ENCODE data around the gene PDXDC1. TPM values are rescaled to one million over a fixed set of nuclear protein-coding genes. Genes with fewer than 3 reads are reported as not detected.
"Not testable (repeated sequence)": the region's sequence is repeated elsewhere in the genome, so short reads cannot be mapped to it uniquely, and the experiment has no call there.

Gene PDXDC1
- total RNA-seq, 2 experiments from 2014 or later = 64.0 to 75.0 TPM

DNA sequence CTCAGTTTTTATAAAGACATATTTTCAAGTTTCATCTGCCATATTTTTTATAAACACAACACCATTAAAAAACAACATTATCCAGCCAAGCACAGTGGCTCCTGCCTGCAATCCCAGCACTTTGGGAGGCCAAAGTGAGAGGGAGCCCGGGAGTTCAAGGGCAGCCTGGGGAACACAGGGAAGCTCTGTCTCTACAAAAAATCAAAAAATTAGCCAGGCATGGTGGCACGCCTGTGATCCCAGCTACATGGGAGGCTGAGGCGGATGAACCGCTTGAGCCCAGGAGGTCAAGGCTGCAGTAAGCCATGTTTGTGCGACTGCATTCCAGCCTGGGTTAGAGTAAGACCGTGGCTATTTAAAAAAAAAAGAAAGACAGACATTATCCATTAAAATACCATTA is 98.3 kb downstream of the PDXDC1 start:
- H3K36me3 Mint-ChIP-seq (ENCODE audit: low read depth) = peaks cover 80% of the 10 kb centered on the region

DNA sequence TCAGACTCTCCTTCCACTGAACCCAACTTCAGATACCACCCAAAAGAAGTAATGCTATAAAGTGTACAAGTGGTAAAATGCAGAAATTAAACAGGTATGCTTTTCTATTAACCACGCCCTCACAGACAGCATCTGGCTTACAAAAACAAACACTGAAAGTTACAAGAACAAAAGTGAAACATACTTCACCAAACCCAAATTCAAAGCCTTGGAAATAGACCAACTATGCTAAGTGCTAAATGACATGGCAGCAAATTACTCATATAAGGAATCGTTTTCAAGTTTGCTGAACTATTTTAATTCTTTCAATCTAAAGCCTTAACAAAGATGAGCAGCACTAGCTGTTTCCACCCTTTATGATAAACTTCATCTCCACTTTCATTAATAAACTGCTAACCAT is 101.3 kb downstream of the PDXDC1 start:
- H3K27ac ChIP-seq (ENCODE audit: low read depth in 1 of 2, low read length in 2 of 2); POLR2A ChIA-PET; H3K27me3 Mint-ChIP-seq; ATAC-seq (ENCODE audit: poor library complexity); H3K9me3 ChIP-seq (ENCODE audit: control insufficient read depth in 1 of 2, insufficient read depth in 1 of 2, low read length in 2 of 2); CTCF ChIA-PET; H3K4me3 ChIP-seq (ENCODE audit: low read length); H3K9me3 Mint-ChIP-seq; H3K27me3 ChIP-seq (ENCODE audit: control insufficient read depth in 1 of 2, insufficient read depth in 2 of 2, low read length in 2 of 2); intact Hi-C loops (cut with DNase I, micrococcal nuclease); DNase-seq; H3K4me1 Mint-ChIP-seq (ENCODE audit: low read depth); H3K4me1 ChIP-seq (ENCODE audit: insufficient read depth, low read length); H3K27ac Mint-ChIP-seq; H3K4me3 Mint-ChIP-seq: not testable (repeated sequence)
- H3K36me3 ChIP-seq (ENCODE audit: insufficient read depth, low read length) = peaks cover 39% of the 10 kb centered on the region
- peaks cover 79% of the 10 kb centered on the region for H3K36me3 Mint-ChIP-seq (ENCODE audit: low read depth)

More for the DNA sequence above, 98.3 kb downstream of the PDXDC1 start:
- Histone ChIP-seq H3K27me3 (ENCODE audit: control insufficient read depth in 1 of 2, insufficient read depth in 2 of 2, low read length in 2 of 2) (no peaks in the 10 kb centered on the region), H3K27ac (ENCODE audit: low read depth in 1 of 2, low read length in 2 of 2) (no peak overlapping the region), H3K9me3 (ENCODE audit: control insufficient read depth in 1 of 2, insufficient read depth in 1 of 2, low read length in 2 of 2) (no peaks in the 10 kb centered on the region), H3K4me3 (ENCODE audit: low read length) (no peak overlapping the region), H3K4me1 (ENCODE audit: insufficient read depth, low read length) (no peaks in the 10 kb centered on the region), H3K36me3 (ENCODE audit: insufficient read depth, low read length) (peaks cover 50% of the 10 kb centered on the region)
- Mint-ChIP-seq H3K4me3 (no peak overlapping the region), H3K4me1 (ENCODE audit: low read depth) (peaks cover 7% of the 10 kb centered on the region), H3K27ac (no peak overlapping the region), H3K9me3 (no peaks in the 10 kb centered on the region), H3K27me3 (no peaks in the 10 kb centered on the region)
- TF ChIP-seq, protein P1, sequence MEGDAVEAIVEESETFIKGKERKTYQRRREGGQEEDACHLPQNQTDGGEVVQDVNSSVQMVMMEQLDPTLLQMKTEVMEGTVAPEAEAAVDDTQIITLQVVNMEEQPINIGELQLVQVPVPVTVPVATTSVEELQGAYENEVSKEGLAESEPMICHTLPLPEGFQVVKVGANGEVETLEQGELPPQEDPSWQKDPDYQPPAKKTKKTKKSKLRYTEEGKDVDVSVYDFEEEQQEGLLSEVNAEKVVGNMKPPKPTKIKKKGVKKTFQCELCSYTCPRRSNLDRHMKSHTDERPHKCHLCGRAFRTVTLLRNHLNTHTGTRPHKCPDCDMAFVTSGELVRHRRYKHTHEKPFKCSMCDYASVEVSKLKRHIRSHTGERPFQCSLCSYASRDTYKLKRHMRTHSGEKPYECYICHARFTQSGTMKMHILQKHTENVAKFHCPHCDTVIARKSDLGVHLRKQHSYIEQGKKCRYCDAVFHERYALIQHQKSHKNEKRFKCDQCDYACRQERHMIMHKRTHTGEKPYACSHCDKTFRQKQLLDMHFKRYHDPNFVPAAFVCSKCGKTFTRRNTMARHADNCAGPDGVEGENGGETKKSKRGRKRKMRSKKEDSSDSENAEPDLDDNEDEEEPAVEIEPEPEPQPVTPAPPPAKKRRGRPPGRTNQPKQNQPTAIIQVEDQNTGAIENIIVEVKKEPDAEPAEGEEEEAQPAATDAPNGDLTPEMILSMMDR (IDR thresholded peaks at IDR 0.05) = no peak
- ChIA-PET POLR2A (no interaction called here), CTCF (interaction anchor here (1.2 kb wide), 1 partner anchor 16 kb away, joined by 3 read pairs; no protein-coding TSS in a partner anchor)
- DNase-seq (no peak), ATAC-seq (ENCODE audit: poor library complexity) (no peak)
- intact Hi-C loops (cut with DNase I, micrococcal nuclease) = no loop called here

DNA sequence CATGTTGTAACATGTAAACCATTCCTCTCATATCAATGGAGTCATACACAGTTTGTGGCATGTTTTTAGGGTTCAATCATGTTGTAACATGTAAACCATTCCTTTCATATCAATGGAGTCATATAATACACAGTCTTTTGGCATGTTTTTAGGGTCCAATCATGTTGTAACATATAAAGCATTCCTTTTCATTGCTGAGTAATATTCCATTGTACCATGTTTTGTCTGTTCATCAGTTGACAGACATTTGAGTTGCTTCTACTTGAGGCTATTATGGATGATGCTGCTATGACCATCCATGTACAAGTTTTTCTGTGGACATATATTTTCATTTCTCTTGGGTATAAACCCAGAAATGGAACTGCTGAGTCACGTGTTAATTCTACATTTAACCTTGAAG is 106.1 kb downstream of the PDXDC1 start:
- H3K9me3 ChIP-seq (ENCODE audit: control insufficient read depth in 1 of 2, insufficient read depth in 1 of 2, low read length in 2 of 2); H3K27me3 ChIP-seq (ENCODE audit: control insufficient read depth in 1 of 2, insufficient read depth in 2 of 2, low read length in 2 of 2); DNase-seq; ATAC-seq (ENCODE audit: poor library complexity); H3K4me3 ChIP-seq (ENCODE audit: low read length); H3K27me3 Mint-ChIP-seq; CTCF ChIA-PET; intact Hi-C loops (cut with DNase I, micrococcal nuclease); H3K4me1 Mint-ChIP-seq (ENCODE audit: low read depth); POLR2A ChIA-PET; H3K27ac ChIP-seq (ENCODE audit: low read depth in 1 of 2, low read length in 2 of 2); H3K4me1 ChIP-seq (ENCODE audit: insufficient read depth, low read length); H3K4me3 Mint-ChIP-seq; H3K27ac Mint-ChIP-seq; H3K9me3 Mint-ChIP-seq: not testable (repeated sequence)
- H3K36me3 Mint-ChIP-seq (ENCODE audit: low read depth) = peaks cover 77% of the 10 kb centered on the region
- peaks cover 36% of the 10 kb centered on the region for H3K36me3 ChIP-seq (ENCODE audit: insufficient read depth, low read length)

DNA sequence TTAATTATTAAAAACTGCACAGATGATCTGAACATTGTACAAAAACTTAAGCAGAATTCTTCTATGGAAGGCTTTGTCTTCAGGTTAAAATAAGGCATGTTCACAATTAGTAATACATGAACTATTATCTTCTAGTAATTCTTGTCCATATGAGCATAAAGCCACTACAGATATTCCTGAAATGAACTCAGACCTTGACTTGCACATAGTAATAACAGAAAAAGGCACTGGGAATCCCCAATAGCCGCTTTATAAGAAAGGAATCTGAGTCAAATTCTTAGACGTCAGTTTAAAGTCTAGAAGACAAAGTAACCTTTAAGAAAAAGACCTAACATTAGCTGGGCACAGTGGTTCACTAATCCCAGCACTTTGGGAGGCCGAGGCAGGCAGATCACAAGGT is 108.0 kb downstream of the PDXDC1 start:
- H3K27ac Mint-ChIP-seq; intact Hi-C loops (cut with DNase I, micrococcal nuclease); H3K9me3 ChIP-seq (ENCODE audit: control insufficient read depth in 1 of 2, insufficient read depth in 1 of 2, low read length in 2 of 2); H3K4me3 ChIP-seq (ENCODE audit: low read length); H3K9me3 Mint-ChIP-seq; DNase-seq; H3K27me3 ChIP-seq (ENCODE audit: control insufficient read depth in 1 of 2, insufficient read depth in 2 of 2, low read length in 2 of 2); H3K4me3 Mint-ChIP-seq; ATAC-seq (ENCODE audit: poor library complexity); H3K27ac ChIP-seq (ENCODE audit: low read depth in 1 of 2, low read length in 2 of 2); CTCF ChIA-PET; H3K4me1 Mint-ChIP-seq (ENCODE audit: low read depth); POLR2A ChIA-PET; H3K4me1 ChIP-seq (ENCODE audit: insufficient read depth, low read length); H3K27me3 Mint-ChIP-seq: not testable (repeated sequence)
- H3K36me3 Mint-ChIP-seq (ENCODE audit: low read depth) = peaks cover 77% of the 10 kb centered on the region
- H3K36me3 ChIP-seq (ENCODE audit: insufficient read depth, low read length) = peaks cover 33% of the 10 kb centered on the region

DNA sequence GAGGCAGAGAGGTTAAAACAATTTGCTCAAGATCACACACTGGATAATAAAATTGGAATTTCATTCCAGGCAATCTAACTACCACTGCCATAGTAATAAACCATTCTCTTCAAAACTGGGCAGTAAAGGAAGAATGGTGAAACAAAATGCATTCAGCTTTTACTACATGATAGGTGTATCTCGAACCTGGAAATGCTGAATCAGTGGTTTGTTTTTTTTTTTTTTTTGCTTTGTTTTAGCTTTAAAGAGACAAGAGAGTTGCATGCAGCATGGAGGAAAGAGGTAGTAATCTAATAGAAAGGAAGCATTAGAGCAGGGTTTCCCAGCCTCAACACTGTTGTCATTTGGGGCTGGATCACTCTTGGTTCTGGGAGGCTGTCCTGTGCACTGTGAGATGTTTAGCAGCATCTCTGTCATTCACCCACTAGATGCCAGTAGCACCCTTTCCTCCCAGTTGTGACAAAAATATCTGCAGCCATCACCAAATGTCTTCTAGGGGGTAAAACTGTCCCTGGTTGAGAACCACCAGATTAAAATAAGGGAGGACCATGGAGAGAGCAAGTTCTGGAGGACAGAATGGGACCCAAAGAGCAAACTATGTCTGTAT is 115.9 kb downstream of the PDXDC1 start:
- peak; percentile 36 for ATAC-seq (ENCODE audit: poor library complexity)
- H3K4me3 ChIP-seq (ENCODE audit: low read length); H3K27me3 Mint-ChIP-seq; intact Hi-C loops (cut with DNase I, micrococcal nuclease); H3K9me3 ChIP-seq (ENCODE audit: control insufficient read depth in 1 of 2, insufficient read depth in 1 of 2, low read length in 2 of 2); POLR2A ChIA-PET; H3K27me3 ChIP-seq (ENCODE audit: control insufficient read depth in 1 of 2, insufficient read depth in 2 of 2, low read length in 2 of 2); H3K9me3 Mint-ChIP-seq; DNase-seq; H3K27ac ChIP-seq (ENCODE audit: low read depth in 1 of 2, low read length in 2 of 2); CTCF ChIA-PET: not testable (repeated sequence)
- Mint-ChIP-seq H3K36me3 (ENCODE audit: low read depth) (peaks cover 56% of the 10 kb centered on the region), H3K27ac (peak overlapping the region; percentile 71), H3K4me1 (ENCODE audit: low read depth) (peaks cover 35% of the 10 kb centered on the region), H3K4me3 (peak overlapping the region; percentile 77)
- H3K36me3 ChIP-seq (ENCODE audit: insufficient read depth, low read length) = peaks cover 12% of the 10 kb centered on the region
- H3K4me1 ChIP-seq (ENCODE audit: insufficient read depth, low read length) = peaks cover 19% of the 10 kb centered on the region

DNA sequence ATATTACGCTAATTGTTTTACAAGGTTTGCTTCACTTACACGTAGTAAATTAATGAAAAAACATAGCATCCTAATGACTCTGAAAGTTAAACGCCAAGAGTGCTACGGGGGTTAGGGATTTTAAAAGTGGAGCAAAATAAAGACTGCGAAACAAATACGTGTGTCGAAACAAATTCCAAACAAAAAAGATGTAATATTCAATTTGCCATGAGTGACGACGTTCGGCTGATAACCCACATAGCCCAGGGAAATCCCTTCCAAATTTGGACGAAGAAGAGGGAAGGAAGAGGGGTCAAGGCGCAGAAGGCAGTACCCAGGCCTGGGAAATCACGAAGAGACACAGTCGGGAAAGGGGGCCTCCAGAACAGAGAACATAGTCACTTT is 118.7 kb downstream of the PDXDC1 start:
- DNase-seq; intact Hi-C loops (cut with DNase I, micrococcal nuclease): not testable (repeated sequence)
- POLR2A ChIA-PET = interaction anchor here (0.8 to 1.1 kb wide), 2 partner anchors 37 to 1174 kb away, joined by 3 to 8 read pairs; partner anchors contain the start of genes ERCC4 and NTAN1

More for the DNA sequence above, 118.7 kb downstream of the PDXDC1 start:
- ATAC-seq (ENCODE audit: poor library complexity); H3K36me3 ChIP-seq (ENCODE audit: insufficient read depth, low read length); H3K27me3 Mint-ChIP-seq; H3K27me3 ChIP-seq (ENCODE audit: control insufficient read depth in 1 of 2, insufficient read depth in 2 of 2, low read length in 2 of 2); H3K9me3 ChIP-seq (ENCODE audit: control insufficient read depth in 1 of 2, insufficient read depth in 1 of 2, low read length in 2 of 2); CTCF ChIA-PET; H3K9me3 Mint-ChIP-seq: not testable (repeated sequence)
- H3K4me1 ChIP-seq (ENCODE audit: insufficient read depth, low read length) = peaks cover 16% of the 10 kb centered on the region
- peak overlapping the region; percentile 56 to 77 for H3K27ac ChIP-seq (ENCODE audit: low read depth in 1 of 2, low read length in 2 of 2)
- Mint-ChIP-seq H3K4me3 (peak overlapping the region; percentile 96), H3K36me3 (ENCODE audit: low read depth) (peaks cover 42% of the 10 kb centered on the region), H3K27ac (peak overlapping the region; percentile 88), H3K4me1 (ENCODE audit: low read depth) (peaks cover 30% of the 10 kb centered on the region)
- peak overlapping the region; percentile 81 for H3K4me3 ChIP-seq (ENCODE audit: low read length)

All from CD4-positive, alpha-beta T cell (primary cell).